Stimulated activated effector memory CD8-positive, alpha-beta T cell treated with anti-CD3 and anti-CD28 coated beads, Interleukin-12 subunit alpha, Interleukin-12 subunit beta, amount 100 ng/mL, for 72 hours (primary cell): ENCODE data around the gene NT5M.

Experiments
- ATAC-seq: fragments of 150-1000 bp; cut with Tn5 transposase; 2 replicates; pipeline ENCODE4 v1.10.0; 2021
- DNase-seq, 2 donors: peaks; one replicate each; pipeline ENCODE4 v3.0.0; 2021 to 2022; ENCODE audit warnings: low spot score in 2 of 2
- H3K27ac Mint-ChIP-seq: one replicate; pipeline ENCODE4 v1.8.0; 2022; ENCODE audit warnings: mild to moderate bottlenecking, mixed read lengths
- H3K36me3 Mint-ChIP-seq: one replicate; pipeline ENCODE4 v1.8.0; 2022; ENCODE audit warnings: mild to moderate bottlenecking, mixed read lengths
- H3K4me1 Mint-ChIP-seq: one replicate; pipeline ENCODE4 v1.8.0; 2022; ENCODE audit warnings: mixed read lengths
- H3K4me3 Mint-ChIP-seq: one replicate; pipeline ENCODE4 v1.8.0; 2022; ENCODE audit warnings: mild to moderate bottlenecking, mixed read lengths
- H3K9me3 Mint-ChIP-seq: one replicate; pipeline ENCODE4 v1.8.0; 2022; ENCODE audit warnings: mixed read lengths

NT5M gene

DNA sequence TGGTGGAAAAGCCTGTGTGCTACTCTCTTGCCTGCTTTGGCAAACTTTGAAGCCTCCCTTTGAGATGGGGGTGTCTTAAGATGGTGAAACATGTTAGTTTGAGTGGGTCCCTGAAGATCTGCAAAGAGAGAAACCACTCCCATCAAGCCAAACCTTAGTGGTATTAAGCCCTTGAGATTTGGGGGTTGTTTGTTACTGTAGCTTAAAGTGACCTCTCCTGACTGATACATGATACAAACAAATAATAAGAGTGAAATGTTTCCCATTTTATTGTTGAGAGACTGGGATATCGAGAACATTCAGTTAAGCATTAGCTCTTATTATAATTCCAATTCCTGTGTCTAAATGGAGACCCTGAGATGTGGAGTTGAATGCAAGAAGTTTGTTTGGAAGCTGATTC lies 63.1 kb downstream of the NT5M start:
- Mint-ChIP-seq H3K36me3 (no peaks in the 10 kb centered on the region), H3K9me3 (no peaks in the 10 kb centered on the region), H3K4me3 (no peak overlapping the region), H3K27ac (no peak overlapping the region), H3K4me1 (peaks cover 12% of the 10 kb centered on the region)
- no peak for DNase-seq
- ATAC-seq, result no peak

DNA sequence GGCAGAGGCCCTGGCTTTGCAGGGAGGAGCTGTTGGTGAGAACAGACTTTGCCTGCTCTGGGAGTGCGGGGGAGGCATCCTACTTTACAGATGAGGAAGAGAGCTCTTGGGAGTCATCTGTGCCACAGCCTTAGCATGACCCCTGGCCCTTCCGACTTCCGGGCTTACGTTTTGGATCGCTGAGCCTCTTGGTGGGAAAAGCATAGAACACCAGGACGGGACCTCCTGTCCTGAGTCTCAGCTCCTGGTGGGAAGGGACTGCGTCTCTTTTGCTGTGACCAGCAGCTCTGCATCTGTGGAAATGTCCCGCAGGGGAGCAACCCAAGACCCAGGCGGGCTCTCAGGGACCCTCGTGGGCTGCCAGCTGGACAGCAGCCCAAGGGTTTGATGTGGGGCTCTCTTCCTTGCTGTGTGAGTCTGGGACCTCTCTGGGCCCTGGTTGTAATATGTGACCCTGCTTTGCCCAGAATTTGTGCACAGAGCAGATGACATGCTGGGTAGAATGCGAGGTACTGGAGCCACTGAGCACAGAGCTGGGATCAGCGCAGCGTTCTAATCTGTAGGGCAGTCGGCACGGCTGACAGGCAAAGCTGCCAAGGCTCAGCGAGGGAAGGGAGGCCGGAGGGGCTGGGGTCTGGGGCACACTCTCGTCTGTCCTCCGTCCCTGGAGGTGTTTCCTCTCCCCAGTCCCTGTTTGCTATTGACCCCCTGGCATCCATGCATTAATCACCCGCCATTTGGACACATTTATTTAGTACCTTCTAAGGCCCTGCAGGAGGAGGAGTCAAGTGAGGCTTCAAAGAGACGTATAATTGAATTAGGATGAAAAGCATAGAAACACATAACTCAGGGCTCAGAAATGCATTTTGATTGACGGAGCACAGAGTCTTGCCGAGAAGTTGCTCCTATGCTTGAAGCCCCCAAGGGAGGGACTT lies 64.0 kb downstream of the NT5M start:
- no peak overlapping the region for H3K27ac Mint-ChIP-seq
- no peaks in the 10 kb centered on the region for H3K36me3 Mint-ChIP-seq
- H3K9me3 Mint-ChIP-seq, result no peaks in the 10 kb centered on the region
- ATAC-seq (peak; percentile 28), DNase-seq (no peak)
- no peak overlapping the region for H3K4me3 Mint-ChIP-seq
- H3K4me1 Mint-ChIP-seq, result peaks cover 12% of the 10 kb centered on the region

DNA sequence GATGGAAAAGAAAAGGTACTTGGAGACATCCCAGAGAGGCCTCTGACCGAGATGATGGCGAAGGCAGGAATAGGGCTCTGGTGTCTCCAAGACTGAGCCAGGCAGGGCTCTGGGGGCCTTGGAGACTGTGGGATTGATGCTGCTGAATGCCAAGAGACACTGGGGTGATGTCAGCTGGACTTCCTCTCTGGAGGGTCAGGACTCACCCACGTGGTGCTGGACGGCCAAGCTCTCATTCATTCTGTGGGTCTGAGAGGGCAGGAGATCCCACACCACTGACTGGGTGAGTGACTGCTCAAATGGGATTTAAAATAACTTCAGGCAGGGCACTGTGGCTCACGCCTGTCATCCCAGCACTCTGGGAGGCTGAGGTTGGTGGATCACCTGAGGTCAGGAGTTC lies 64.8 kb downstream of the NT5M start:
- Mint-ChIP-seq H3K4me3 (no peak overlapping the region), H3K9me3 (no peaks in the 10 kb centered on the region), H3K36me3 (no peaks in the 10 kb centered on the region), H3K27ac (no peak overlapping the region), H3K4me1 (peaks cover 11% of the 10 kb centered on the region)
- DNase-seq, result no peak
- ATAC-seq, result no peak

DNA sequence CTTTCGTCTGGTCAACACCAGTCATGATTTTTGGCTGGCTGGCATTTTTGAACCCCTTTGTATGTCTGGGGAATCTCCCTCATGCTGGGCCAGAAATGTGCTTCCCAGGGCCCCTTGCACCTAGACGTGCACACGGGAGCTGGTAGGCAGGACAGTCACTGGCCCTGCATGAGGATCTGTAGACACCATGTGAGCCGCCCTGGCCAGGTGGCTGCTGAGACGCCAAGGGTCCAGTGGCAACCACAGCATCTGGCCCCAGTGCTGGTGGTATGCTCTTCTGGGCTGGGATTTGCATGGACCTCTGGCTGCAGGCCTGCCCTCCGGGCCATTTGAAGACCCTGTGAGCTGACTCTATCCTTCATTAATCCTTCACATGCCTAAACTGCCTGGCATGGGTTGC lies 67.5 kb downstream of the NT5M start:
- no peak for ATAC-seq
- H3K9me3 Mint-ChIP-seq, result no peaks in the 10 kb centered on the region
- H3K4me1 Mint-ChIP-seq, result no peaks in the 10 kb centered on the region
- no peak overlapping the region for H3K4me3 Mint-ChIP-seq
- H3K27ac Mint-ChIP-seq, result no peak overlapping the region
- no peaks in the 10 kb centered on the region for H3K36me3 Mint-ChIP-seq
- no peak for DNase-seq

DNA sequence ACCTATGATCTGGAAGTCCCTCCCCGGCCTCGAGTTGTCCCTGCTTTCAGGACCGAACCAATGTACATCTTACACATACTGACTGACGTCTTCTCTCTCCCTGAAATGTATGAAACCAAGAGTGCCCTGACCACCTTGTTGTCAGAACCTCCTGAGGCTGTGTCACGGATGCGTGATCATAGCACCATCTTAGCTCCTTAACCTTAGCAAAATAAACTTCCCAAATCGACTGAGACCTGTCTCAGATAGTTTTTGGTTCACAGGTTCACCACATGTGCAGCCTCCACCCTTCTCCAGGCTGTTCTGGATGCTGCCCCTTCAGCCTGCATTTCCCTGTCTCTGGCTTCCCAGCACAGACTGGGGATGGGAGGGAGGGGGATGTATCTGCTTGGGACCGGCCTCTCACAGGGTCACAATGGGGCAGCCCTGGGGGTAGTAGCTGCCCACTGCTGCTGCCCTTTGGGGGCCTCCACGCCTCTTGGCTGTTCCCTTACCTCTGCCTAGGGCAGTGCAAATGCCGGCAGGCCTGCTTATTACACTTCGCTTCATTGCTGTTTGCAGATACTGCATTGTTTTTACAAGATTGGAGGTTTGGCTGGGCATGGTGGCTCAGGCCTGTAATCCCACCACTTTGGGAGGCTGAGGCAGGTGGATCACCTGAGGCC lies 69.8 kb downstream of the NT5M start:
- no peak overlapping the region for H3K4me3 Mint-ChIP-seq
- H3K36me3 Mint-ChIP-seq, result no peaks in the 10 kb centered on the region
- H3K27ac Mint-ChIP-seq, result no peak overlapping the region
- no peaks in the 10 kb centered on the region for H3K9me3 Mint-ChIP-seq
- ATAC-seq, result no peak
- DNase-seq, result no peak
- no peaks in the 10 kb centered on the region for H3K4me1 Mint-ChIP-seq

DNA sequence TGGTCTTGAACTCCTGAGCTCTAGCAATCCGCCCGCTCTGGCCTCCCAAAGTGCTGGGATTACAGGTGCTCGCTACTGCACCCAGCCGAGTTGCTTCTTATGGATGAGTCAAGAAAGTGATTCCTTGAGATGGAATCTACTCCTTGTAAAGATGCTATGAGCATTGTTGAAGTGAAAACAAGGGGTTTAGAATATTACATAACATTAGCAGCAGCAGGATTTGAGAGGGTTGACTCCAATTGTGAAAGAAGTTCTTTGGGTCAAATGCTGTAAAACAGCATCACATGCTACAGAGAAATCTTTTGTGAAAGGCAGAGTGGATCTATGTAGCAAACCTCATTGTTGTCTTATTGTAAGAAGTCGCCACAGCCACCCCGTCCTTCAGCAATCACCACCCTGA lies 72.7 kb downstream of the NT5M start:
- Mint-ChIP-seq H3K4me3 (no peak overlapping the region), H3K4me1 (no peaks in the 10 kb centered on the region), H3K36me3 (peaks cover 4% of the 10 kb centered on the region), H3K9me3 (no peaks in the 10 kb centered on the region), H3K27ac (no peak overlapping the region)
- DNase-seq (no peak), ATAC-seq (no peak)

DNA sequence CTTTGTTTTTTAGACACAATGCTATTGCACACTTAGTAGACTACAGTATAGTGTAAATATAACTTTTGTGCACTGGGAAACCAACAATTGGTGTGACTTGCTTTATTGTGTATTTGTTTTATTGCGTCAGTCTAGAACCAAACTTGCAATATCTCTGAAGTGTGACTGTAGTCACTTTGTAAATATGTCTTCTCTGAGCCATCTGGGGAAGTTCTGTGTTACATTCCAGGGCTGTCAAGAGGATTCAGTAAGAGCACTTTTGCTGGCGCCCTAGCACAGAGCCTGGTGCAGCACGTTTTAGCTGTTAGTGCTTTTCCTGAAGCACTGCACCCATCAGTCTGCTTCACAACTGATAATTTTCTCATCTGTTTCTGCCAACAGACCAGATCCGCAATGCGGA lies 73.2 kb downstream of the NT5M start:
- Mint-ChIP-seq H3K4me3 (no peak overlapping the region), H3K4me1 (no peaks in the 10 kb centered on the region), H3K27ac (no peak overlapping the region), H3K36me3 (peaks cover 4% of the 10 kb centered on the region), H3K9me3 (no peaks in the 10 kb centered on the region)
- ATAC-seq (no peak), DNase-seq (no peak)

DNA sequence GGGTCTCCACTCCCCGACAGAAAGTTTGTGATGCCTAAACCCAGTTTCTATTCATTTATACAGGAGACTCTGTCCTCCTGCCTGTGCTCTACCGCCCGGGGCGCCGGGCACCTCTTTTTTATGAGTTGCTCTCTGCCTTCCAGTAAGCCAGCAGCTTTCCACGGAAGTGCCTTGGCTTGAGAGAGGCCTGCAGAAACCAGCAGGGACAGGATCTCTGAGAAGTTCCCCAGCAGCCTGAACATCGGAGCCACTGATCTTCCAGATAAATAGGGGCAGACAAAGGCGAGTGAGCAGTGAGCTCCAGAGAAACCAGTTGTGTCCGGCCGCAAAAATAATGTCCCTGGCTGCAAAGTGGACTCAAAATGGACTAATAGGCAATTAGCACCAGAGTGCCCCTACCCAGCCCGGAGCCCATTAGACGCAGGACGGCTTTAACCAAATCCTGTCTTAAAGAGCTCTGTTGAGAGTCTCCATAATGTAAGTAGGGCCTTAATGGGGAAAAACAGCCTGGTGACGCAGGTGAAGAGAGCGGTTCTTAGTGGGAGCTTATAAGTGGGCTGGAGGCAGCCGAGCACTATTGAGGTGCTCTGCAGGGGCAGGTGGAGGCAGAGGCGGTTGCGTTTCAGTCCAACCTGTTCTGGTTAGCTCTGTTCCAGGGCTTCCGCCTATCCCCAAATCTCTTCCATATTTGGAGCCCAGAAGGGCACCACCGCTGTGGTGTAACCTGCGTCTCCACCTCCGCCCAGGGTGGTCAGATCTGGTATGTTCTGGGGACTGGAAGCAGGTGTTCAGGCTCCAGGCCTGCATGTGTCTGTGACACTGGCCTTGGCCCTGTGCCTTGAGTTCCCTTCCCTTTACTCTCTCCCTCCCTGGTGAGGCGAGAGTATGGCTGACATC lies 74.1 kb downstream of the NT5M start:
- no peak for DNase-seq
- Mint-ChIP-seq H3K4me3 (no peak overlapping the region), H3K4me1 (no peaks in the 10 kb centered on the region), H3K9me3 (no peaks in the 10 kb centered on the region), H3K27ac (no peak overlapping the region), H3K36me3 (peaks cover 4% of the 10 kb centered on the region)
- ATAC-seq, result no peak

DNA sequence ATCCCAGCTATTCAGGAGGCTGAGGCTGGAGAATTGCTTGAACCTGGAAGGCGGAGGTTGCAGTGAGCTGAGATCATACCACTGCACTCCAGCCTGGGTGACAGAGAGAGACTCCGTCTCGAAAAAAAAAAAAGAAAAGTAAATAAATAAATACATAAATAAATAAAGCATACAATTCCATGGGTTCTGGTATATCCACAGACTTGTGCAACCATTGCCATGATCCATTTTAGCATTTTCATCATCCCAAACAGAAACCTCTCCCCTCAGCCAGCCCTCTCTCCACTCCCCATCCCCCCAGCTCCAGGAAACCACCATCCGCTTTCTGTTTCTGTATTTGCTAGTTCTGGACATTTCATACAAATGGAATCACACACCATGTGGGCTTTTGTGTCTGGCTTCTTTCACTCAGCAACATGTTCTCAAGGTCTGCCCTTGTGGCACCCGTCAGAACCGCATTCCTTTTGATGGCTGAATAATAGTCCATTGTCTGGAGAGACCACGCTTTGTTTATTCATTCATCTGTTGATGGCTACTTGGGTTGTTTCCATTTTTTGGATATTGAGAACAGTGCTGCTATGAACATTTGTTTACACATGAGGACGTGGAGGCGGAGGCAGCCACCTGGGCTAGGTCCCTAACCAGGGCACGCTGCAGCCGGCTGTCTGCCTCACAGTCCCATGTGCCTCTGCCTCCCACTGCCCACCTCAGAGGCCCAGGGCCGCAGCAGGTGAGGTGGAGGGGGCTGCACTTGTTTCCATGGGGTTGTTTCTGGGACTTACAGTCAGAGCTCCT lies 76.2 kb downstream of the NT5M start:
- no peaks in the 10 kb centered on the region for H3K4me1 Mint-ChIP-seq
- no peak overlapping the region for H3K4me3 Mint-ChIP-seq
- H3K36me3 Mint-ChIP-seq, result peaks cover 4% of the 10 kb centered on the region
- ATAC-seq (no peak), DNase-seq (no peak)
- no peak overlapping the region for H3K27ac Mint-ChIP-seq
- H3K9me3 Mint-ChIP-seq, result no peaks in the 10 kb centered on the region

DNA sequence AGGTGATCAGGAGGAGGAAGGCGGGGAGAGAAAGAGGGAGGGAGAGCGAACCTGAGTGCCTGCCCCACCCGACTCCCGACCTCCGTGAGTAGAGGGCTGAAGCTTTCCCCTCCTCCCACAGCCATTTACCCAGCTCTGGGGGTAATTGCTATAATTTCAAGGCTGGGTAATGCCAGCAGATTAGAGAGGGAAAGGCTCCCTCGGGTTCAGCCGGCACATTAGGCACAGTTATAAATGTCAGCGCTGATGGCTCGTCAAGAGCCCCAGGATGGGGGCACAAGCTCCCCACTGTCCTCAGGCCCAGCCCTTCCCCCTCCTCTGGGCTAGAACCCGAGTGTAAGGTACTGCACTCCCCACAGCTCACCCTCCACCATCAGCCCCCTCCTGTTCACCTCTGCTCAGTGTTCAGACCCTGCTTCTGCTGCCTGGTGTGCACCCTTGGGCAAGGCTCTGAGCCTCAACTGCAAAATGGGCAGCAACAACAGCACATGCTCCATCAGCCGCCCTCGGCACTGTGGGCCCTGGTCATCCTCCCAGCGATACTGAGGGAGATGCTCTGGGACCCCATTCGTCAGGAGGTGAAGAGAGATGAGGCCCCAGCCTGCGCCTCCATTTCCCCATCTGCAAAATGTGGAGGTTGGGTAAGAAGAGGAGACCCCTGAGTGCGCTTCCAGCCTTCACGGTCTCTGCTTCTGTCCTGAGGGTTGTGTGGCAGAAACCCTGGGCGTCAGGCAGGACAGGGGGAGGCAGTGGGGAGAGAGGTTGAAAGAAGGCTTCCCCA lies 77.2 kb downstream of the NT5M start:
- no peak overlapping the region for H3K27ac Mint-ChIP-seq
- no peak for ATAC-seq
- no peak overlapping the region for H3K4me3 Mint-ChIP-seq
- no peak for DNase-seq
- no peaks in the 10 kb centered on the region for H3K9me3 Mint-ChIP-seq
- H3K4me1 Mint-ChIP-seq, result no peaks in the 10 kb centered on the region
- peaks cover 4% of the 10 kb centered on the region for H3K36me3 Mint-ChIP-seq

DNA sequence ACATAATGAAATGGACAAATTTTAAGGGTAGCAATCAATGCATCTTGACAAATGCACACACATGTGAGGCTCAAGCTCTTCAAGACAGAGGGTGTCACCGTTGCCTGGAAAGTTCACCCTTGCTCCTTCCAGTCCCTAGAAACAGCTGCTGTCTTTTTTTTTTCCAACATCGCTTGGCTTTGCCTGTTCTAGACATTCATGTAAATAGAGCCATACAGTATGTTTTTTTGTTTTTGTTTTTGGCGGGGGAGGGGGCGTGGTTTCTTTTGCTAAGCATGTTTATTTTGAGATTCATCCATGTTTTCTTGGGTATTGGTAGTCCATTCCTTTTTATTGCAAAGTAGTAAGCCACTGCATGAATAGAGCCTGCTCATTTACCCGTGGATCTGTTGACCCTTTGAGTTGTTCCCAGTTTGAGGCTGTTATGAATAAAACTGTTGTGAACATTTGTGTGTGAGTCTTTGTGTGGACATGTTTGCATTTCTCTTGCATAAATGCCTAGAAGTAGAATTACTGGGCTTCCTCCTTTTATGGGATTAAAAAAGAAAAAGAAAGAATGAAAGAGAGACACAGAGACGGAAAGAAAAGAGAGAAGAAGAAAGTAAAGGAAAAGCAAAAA lies 78.4 kb downstream of the NT5M start:
- Mint-ChIP-seq H3K4me1 (no peaks in the 10 kb centered on the region), H3K4me3 (no peak overlapping the region), H3K27ac (no peak overlapping the region), H3K36me3 (peaks cover 4% of the 10 kb centered on the region), H3K9me3 (no peaks in the 10 kb centered on the region)
- DNase-seq (no peak), ATAC-seq (no peak)

DNA sequence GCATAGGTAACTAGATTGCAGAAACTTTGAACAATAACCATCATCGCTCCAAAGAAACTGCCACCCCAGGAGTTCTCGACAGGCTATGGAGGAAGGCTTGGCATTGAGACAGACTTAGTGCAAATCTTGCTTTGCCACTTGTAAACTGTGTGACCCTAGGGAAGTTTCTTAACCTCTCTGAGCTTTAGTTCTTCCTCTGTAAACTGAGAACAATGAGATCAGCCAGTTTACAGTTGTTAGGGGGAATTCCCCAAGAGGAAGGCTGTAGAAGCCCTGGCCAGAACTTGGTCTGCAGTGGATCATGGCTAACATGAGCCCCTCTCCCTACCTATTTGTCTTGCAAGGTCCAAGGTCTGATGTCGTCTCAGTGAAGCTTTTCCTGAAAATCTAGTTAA lies 78.9 kb downstream of the NT5M start:
- Mint-ChIP-seq H3K4me3 (no peak overlapping the region), H3K9me3 (no peaks in the 10 kb centered on the region), H3K36me3 (peaks cover 4% of the 10 kb centered on the region), H3K27ac (no peak overlapping the region), H3K4me1 (peaks cover 2% of the 10 kb centered on the region)
- DNase-seq (no peak), ATAC-seq (no peak)

DNA sequence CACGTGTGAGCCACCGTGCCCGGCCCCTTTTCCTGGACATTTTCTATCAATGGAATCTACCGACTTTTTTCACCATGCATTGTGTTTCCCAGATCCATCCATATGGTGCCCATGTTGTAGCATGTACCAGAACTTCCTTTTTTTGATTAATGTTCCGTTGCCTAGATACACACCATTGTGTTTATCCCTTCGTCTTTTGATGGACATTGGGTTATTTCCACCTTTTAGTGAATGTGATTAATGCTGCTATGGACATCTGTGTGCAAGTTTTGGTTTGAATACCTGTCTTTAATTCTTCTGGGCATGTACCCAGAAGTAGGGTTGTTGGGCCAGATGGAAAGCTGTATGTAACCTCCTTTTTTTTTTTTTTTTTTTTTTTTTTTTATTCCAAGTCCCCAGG lies 79.8 kb downstream of the NT5M start:
- H3K4me3 Mint-ChIP-seq, result no peak overlapping the region
- H3K27ac Mint-ChIP-seq, result no peak overlapping the region
- ATAC-seq, result no peak
- no peaks in the 10 kb centered on the region for H3K9me3 Mint-ChIP-seq
- DNase-seq, result no peak
- H3K36me3 Mint-ChIP-seq, result peaks cover 4% of the 10 kb centered on the region
- peaks cover 7% of the 10 kb centered on the region for H3K4me1 Mint-ChIP-seq
